ENCODE results near the gene STOX1.

DNA sequence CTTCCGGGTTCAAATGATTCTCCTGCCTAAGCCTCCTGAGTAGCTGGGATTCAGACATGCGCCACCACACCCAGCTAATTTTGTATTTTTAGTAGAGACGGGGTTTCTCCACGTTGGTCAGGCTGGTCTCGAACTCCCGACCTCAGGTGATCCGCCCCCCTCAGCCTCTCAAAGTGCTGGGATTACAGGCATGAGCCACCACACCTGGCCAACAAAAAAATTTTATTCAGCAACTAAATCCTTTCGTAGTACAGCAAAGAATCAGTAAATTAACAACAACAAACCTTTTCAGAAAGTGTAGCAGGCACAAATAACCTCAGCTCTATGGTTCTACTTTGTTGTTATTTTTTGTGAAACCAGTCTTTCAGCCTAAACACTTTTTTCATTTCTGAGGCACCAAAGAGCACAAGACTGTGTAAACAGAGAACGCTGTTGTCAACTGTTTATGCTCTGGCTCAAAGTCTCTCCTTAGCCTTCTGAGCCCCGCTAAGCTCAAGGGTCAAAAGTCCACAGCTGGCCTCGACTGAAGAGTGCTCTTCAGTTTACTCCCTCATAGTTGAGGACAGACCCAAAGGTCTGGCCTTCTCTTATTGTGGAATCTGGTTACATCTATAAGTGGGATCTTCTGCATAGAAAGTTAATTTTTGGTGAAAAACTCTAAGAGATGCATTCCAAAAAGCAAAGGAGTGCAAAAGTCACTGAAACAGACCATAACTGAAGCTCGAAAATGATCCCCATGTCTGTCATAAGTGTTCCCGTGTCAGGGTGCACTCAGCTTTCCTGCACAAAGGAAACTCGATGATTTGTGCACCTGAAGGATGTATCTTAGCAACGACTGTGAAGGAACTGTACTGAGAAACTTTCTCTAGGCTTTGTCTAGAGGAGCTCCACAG lies 49.2 kb downstream of the STOX1 start:
- TF ChIP-seq, protein P1, sequence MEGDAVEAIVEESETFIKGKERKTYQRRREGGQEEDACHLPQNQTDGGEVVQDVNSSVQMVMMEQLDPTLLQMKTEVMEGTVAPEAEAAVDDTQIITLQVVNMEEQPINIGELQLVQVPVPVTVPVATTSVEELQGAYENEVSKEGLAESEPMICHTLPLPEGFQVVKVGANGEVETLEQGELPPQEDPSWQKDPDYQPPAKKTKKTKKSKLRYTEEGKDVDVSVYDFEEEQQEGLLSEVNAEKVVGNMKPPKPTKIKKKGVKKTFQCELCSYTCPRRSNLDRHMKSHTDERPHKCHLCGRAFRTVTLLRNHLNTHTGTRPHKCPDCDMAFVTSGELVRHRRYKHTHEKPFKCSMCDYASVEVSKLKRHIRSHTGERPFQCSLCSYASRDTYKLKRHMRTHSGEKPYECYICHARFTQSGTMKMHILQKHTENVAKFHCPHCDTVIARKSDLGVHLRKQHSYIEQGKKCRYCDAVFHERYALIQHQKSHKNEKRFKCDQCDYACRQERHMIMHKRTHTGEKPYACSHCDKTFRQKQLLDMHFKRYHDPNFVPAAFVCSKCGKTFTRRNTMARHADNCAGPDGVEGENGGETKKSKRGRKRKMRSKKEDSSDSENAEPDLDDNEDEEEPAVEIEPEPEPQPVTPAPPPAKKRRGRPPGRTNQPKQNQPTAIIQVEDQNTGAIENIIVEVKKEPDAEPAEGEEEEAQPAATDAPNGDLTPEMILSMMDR (IDR thresholded peaks at IDR 0.05): no peak
- no peak for TF ChIP-seq POLR2A (IDR thresholded peaks at IDR 0.05)
